ENCODE measurements around the gene TJP2. TPM values are rescaled to one million over a fixed set of nuclear protein-coding genes. Genes with fewer than 3 reads are reported as not detected.

Gene TJP2
- total RNA-seq: 1 to 10 TPM; 2.1 to 3.2 TPM

GRCh38 chr9:69173891-69174615 lies at the start of gene TJP2:
TJP2 (plus strand) TSS chr9:69174277; CDS start chr9:69174373, 96 bp downstream.
- ATAC-seq (ENCODE audit: low read depth) (peak; percentile 59), DNase-seq (peak; percentile 61)
- H3K4me1 Mint-ChIP-seq: peaks cover 21% of the 10 kb centered on the region
- H3K27me3 Mint-ChIP-seq: peaks cover 54% of the 10 kb centered on the region
- POLR2A ChIA-PET: no interaction called here
- no peak within 1 kb of the TSS for H3K27ac Mint-ChIP-seq
- no peaks in the 10 kb centered on the region for H3K9me3 Mint-ChIP-seq
- no peaks in the 10 kb centered on the region for H3K36me3 Mint-ChIP-seq
- H3K4me3 Mint-ChIP-seq: peak within 1 kb of the TSS; percentile 79

- H3K27ac Mint-ChIP-seq: no peak overlapping the region
- no peak for DNase-seq
- POLR2A ChIA-PET: no interaction called here
- no peak overlapping the region for H3K4me3 Mint-ChIP-seq
- H3K9me3 Mint-ChIP-seq: no peaks in the 10 kb centered on the region
- H3K4me1 Mint-ChIP-seq: peaks cover 1% of the 10 kb centered on the region
- no peaks in the 10 kb centered on the region for H3K27me3 Mint-ChIP-seq
- ATAC-seq (ENCODE audit: low read depth): no peak
- H3K36me3 Mint-ChIP-seq: no peaks in the 10 kb centered on the region
Observed at GRCh38 chr9:69130456-69131441, 43.3 kb upstream of the TJP2 start.

GRCh38 chr9:69131682-69132081 lies 42.4 kb upstream of the TJP2 start:
- Mint-ChIP-seq H3K27me3 (no peaks in the 10 kb centered on the region), H3K4me1 (peaks cover 1% of the 10 kb centered on the region), H3K9me3 (no peaks in the 10 kb centered on the region), H3K27ac (no peak overlapping the region), H3K4me3 (no peak overlapping the region), H3K36me3 (no peaks in the 10 kb centered on the region)
- POLR2A ChIA-PET: no interaction called here
- DNase-seq (no peak), ATAC-seq (ENCODE audit: low read depth) (no peak)

GRCh38 chr9:69132361-69132760 lies 41.7 kb upstream of the TJP2 start:
- Mint-ChIP-seq H3K9me3 (no peaks in the 10 kb centered on the region), H3K27ac (no peak overlapping the region), H3K4me3 (no peak overlapping the region), H3K27me3 (no peaks in the 10 kb centered on the region), H3K4me1 (peaks cover 1% of the 10 kb centered on the region), H3K36me3 (no peaks in the 10 kb centered on the region)
- no peak for DNase-seq
- POLR2A ChIA-PET: no interaction called here
- ATAC-seq (ENCODE audit: low read depth): no peak

GRCh38 chr9:69134412-69134811 lies 39.7 kb upstream of the TJP2 start:
- DNase-seq: no peak
- Mint-ChIP-seq H3K4me3 (no peak overlapping the region), H3K9me3 (no peaks in the 10 kb centered on the region), H3K36me3 (no peaks in the 10 kb centered on the region), H3K27me3 (no peaks in the 10 kb centered on the region), H3K4me1 (peaks cover 1% of the 10 kb centered on the region), H3K27ac (no peak overlapping the region)
- POLR2A ChIA-PET: no interaction called here
- no peak for ATAC-seq (ENCODE audit: low read depth)

GRCh38 chr9:69136185-69136584 lies 37.9 kb upstream of the TJP2 start:
- DNase-seq (no peak), ATAC-seq (ENCODE audit: low read depth) (no peak)
- H3K4me1 Mint-ChIP-seq: peaks cover 1% of the 10 kb centered on the region
- H3K27me3 Mint-ChIP-seq: no peaks in the 10 kb centered on the region
- H3K9me3 Mint-ChIP-seq: no peaks in the 10 kb centered on the region
- no peak overlapping the region for H3K27ac Mint-ChIP-seq
- POLR2A ChIA-PET: no interaction called here
- H3K4me3 Mint-ChIP-seq: no peak overlapping the region
- H3K36me3 Mint-ChIP-seq: no peaks in the 10 kb centered on the region

- Mint-ChIP-seq H3K4me1 (peaks cover 1% of the 10 kb centered on the region), H3K4me3 (no peak overlapping the region), H3K27me3 (no peaks in the 10 kb centered on the region), H3K36me3 (no peaks in the 10 kb centered on the region), H3K27ac (no peak overlapping the region), H3K9me3 (no peaks in the 10 kb centered on the region)
- ATAC-seq (ENCODE audit: low read depth): no peak
- POLR2A ChIA-PET: no interaction called here
- no peak for DNase-seq
Observed at GRCh38 chr9:69136779-69137178, 37.3 kb upstream of the TJP2 start.

GRCh38 chr9:69137311-69137710 lies 36.8 kb upstream of the TJP2 start:
- POLR2A ChIA-PET: no interaction called here
- peaks cover 1% of the 10 kb centered on the region for H3K4me1 Mint-ChIP-seq
- no peaks in the 10 kb centered on the region for H3K27me3 Mint-ChIP-seq

GRCh38 chr9:69139596-69139995 lies 34.5 kb upstream of the TJP2 start:
- no peak for DNase-seq
- POLR2A ChIA-PET: no interaction called here
- no peak overlapping the region for H3K4me3 Mint-ChIP-seq
- H3K4me1 Mint-ChIP-seq: peaks cover 1% of the 10 kb centered on the region
- no peaks in the 10 kb centered on the region for H3K36me3 Mint-ChIP-seq
- H3K27ac Mint-ChIP-seq: no peak overlapping the region
- no peaks in the 10 kb centered on the region for H3K9me3 Mint-ChIP-seq
- H3K27me3 Mint-ChIP-seq: no peaks in the 10 kb centered on the region
- no peak for ATAC-seq (ENCODE audit: low read depth)

More at GRCh38 chr9:69137311-69137710, 36.8 kb upstream of the TJP2 start:
- no peak for ATAC-seq (ENCODE audit: low read depth)
- no peaks in the 10 kb centered on the region for H3K36me3 Mint-ChIP-seq
- DNase-seq: no peak
- no peak overlapping the region for H3K4me3 Mint-ChIP-seq
- no peaks in the 10 kb centered on the region for H3K9me3 Mint-ChIP-seq
- H3K27ac Mint-ChIP-seq: no peak overlapping the region

- POLR2A ChIA-PET: no interaction called here
- DNase-seq: no peak
- ATAC-seq (ENCODE audit: low read depth): no peak
- Mint-ChIP-seq H3K9me3 (no peaks in the 10 kb centered on the region), H3K4me1 (no peaks in the 10 kb centered on the region), H3K27me3 (no peaks in the 10 kb centered on the region), H3K4me3 (no peak overlapping the region), H3K36me3 (no peaks in the 10 kb centered on the region), H3K27ac (no peak overlapping the region)
Observed at GRCh38 chr9:69140123-69140735, 33.8 kb upstream of the TJP2 start.

- POLR2A ChIA-PET: no interaction called here
- Mint-ChIP-seq H3K27me3 (no peaks in the 10 kb centered on the region), H3K36me3 (no peaks in the 10 kb centered on the region), H3K4me3 (no peak overlapping the region), H3K4me1 (no peaks in the 10 kb centered on the region), H3K27ac (no peak overlapping the region), H3K9me3 (no peaks in the 10 kb centered on the region)
- ATAC-seq (ENCODE audit: low read depth): no peak
- DNase-seq: no peak
Observed at GRCh38 chr9:69141851-69142250, 32.2 kb upstream of the TJP2 start.

GRCh38 chr9:69143291-69143690 lies 30.8 kb upstream of the TJP2 start:
- POLR2A ChIA-PET: no interaction called here
- no peak overlapping the region for H3K27ac Mint-ChIP-seq
- no peaks in the 10 kb centered on the region for H3K9me3 Mint-ChIP-seq
- H3K4me3 Mint-ChIP-seq: no peak overlapping the region
- no peaks in the 10 kb centered on the region for H3K27me3 Mint-ChIP-seq
- H3K4me1 Mint-ChIP-seq: no peaks in the 10 kb centered on the region
- DNase-seq: no peak
- no peaks in the 10 kb centered on the region for H3K36me3 Mint-ChIP-seq
- no peak for ATAC-seq (ENCODE audit: low read depth)

GRCh38 chr9:69145144-69145715 lies 28.8 kb upstream of the TJP2 start:
- Mint-ChIP-seq H3K36me3 (no peaks in the 10 kb centered on the region), H3K27me3 (no peaks in the 10 kb centered on the region), H3K27ac (no peak overlapping the region), H3K4me1 (no peaks in the 10 kb centered on the region), H3K4me3 (no peak overlapping the region), H3K9me3 (no peaks in the 10 kb centered on the region)
- DNase-seq: no peak
- POLR2A ChIA-PET: no interaction called here
- ATAC-seq (ENCODE audit: low read depth): no peak
